Measurements from ENCODE around the gene TWIST2.

TWIST2 gene

GRCh38 chr2:238872026-238872425 lies 24.1 kb downstream of the TWIST2 start:
- in situ Hi-C loops (cut with HindIII; ENCODE audit: low sequenced_read_pairs), result no loop called here

GRCh38 chr2:238872628-238873380 lies 24.9 kb downstream of the TWIST2 start:
- in situ Hi-C loops (cut with HindIII; ENCODE audit: low sequenced_read_pairs), result no loop called here

- in situ Hi-C loops (cut with HindIII; ENCODE audit: low sequenced_read_pairs), result no loop called here
Observed at GRCh38 chr2:238873381-238873801, 25.5 kb downstream of the TWIST2 start.

GRCh38 chr2:238873841-238874240 lies 26.0 kb downstream of the TWIST2 start:
- in situ Hi-C loops (cut with HindIII; ENCODE audit: low sequenced_read_pairs), result no loop called here

GRCh38 chr2:238874330-238875050 lies 26.6 kb downstream of the TWIST2 start:
- in situ Hi-C loops (cut with HindIII; ENCODE audit: low sequenced_read_pairs), result no loop called here

GRCh38 chr2:238875101-238875470 lies 27.2 kb downstream of the TWIST2 start:
- in situ Hi-C loops (cut with HindIII; ENCODE audit: low sequenced_read_pairs), result no loop called here

- in situ Hi-C loops (cut with HindIII; ENCODE audit: low sequenced_read_pairs), result no loop called here
Observed at GRCh38 chr2:238875471-238876231, 27.8 kb downstream of the TWIST2 start.

GRCh38 chr2:238876232-238876630 lies 28.3 kb downstream of the TWIST2 start:
- in situ Hi-C loops (cut with HindIII; ENCODE audit: low sequenced_read_pairs), result no loop called here

GRCh38 chr2:238878051-238878735 lies 30.3 kb downstream of the TWIST2 start:
- in situ Hi-C loops (cut with HindIII; ENCODE audit: low sequenced_read_pairs), result no loop called here

GRCh38 chr2:238879043-238879442 lies 31.2 kb downstream of the TWIST2 start:
- in situ Hi-C loops (cut with HindIII; ENCODE audit: low sequenced_read_pairs), result no loop called here

- in situ Hi-C loops (cut with HindIII; ENCODE audit: low sequenced_read_pairs), result no loop called here
Observed at GRCh38 chr2:238879621-238880377, 31.9 kb downstream of the TWIST2 start.

GRCh38 chr2:238881353-238882081 lies 33.6 kb downstream of the TWIST2 start:
- in situ Hi-C loops (cut with HindIII; ENCODE audit: low sequenced_read_pairs), result no loop called here

- in situ Hi-C loops (cut with HindIII; ENCODE audit: low sequenced_read_pairs), result no loop called here
Observed at GRCh38 chr2:238882082-238882755, 34.3 kb downstream of the TWIST2 start.

- in situ Hi-C loops (cut with HindIII; ENCODE audit: low sequenced_read_pairs), result no loop called here
Observed at GRCh38 chr2:238883421-238883901, 35.6 kb downstream of the TWIST2 start.

GRCh38 chr2:238884122-238884811 lies 36.4 kb downstream of the TWIST2 start:
- in situ Hi-C loops (cut with HindIII; ENCODE audit: low sequenced_read_pairs), result no loop called here

GRCh38 chr2:238884812-238885408 lies 37.0 kb downstream of the TWIST2 start:
- in situ Hi-C loops (cut with HindIII; ENCODE audit: low sequenced_read_pairs), result no loop called here

GRCh38 chr2:238886453-238887094 lies 38.7 kb downstream of the TWIST2 start:
- in situ Hi-C loops (cut with HindIII; ENCODE audit: low sequenced_read_pairs), result no loop called here

Data from DLD1 (cell line).